AG10803 (cell line): Measurements from ENCODE around the gene FYTTD1.
"Not testable (repeated sequence)": the region's sequence is repeated elsewhere in the genome, so short reads cannot be mapped to it uniquely, and the experiment has no call there.

ENCODE experiments used
- DNase-seq: peaks from one replicate; pipeline ENCODE4 v3.0.0; 2010; ENCODE audit warnings: low read depth
- H3K4me3 ChIP-seq: 2 replicates; pipeline ENCODE4 v1.5.1; 2011; ENCODE audit warnings: mild to moderate bottlenecking, low read length, control low read depth
- TF ChIP-seq, protein P1 (sequence below): conservative IDR thresholded peaks from 2 replicates; pipeline ENCODE4 v1.5.1; 2011; ENCODE audit warnings: mild to moderate bottlenecking, low read length, control low read depth, inconsistent platforms

FYTTD1 gene, protein sequence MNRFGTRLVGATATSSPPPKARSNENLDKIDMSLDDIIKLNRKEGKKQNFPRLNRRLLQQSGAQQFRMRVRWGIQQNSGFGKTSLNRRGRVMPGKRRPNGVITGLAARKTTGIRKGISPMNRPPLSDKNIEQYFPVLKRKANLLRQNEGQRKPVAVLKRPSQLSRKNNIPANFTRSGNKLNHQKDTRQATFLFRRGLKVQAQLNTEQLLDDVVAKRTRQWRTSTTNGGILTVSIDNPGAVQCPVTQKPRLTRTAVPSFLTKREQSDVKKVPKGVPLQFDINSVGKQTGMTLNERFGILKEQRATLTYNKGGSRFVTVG

DNA sequence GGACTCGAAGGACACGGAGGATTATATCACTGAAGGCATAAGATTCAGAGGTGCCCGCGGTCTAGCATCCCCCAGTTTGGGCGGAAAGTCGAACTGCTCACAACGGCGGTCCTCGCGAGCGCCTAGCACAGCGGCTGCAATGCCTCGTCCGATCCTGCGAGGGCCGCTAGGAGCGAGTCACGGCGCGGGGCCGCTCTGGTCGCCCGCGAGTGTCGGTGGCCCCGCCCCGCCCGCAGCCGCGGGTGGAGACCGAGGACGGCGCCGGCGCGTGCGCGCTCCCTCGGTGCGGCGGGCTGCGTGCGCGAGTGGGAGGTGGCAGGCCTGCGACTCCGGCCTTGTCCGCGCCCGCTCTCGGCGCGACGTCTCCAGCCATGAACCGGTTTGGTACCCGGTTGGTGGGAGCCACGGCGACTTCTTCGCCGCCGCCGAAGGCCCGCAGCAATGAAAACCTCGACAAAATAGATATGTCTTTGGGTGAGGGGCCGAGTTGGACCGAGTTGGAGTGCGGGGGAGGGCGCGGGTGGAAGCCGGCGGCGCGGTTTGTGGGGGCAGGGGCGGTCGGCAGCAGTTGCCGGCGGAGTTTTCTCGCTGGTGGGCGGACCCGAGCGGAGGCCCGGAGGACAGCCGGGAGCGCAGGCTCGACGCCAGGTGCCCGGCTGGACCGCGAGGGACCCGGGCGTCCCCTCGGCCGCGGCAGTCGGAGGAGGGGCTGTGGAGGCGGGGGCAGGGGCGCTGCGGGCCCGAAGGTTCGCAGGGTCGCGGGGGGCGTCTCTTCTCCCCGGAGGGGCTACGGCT, at the start of gene FYTTD1:
Gene FYTTD1, plus strand, starts transcription at position 283 of the 795 bp plus-strand sequence. Its CDS starts 89 bp downstream, at position 372.
- peak; percentile 86 for DNase-seq
- H3K4me3 ChIP-seq, result peak within 1 kb of the TSS; percentile 84
- TF ChIP-seq, protein P1, sequence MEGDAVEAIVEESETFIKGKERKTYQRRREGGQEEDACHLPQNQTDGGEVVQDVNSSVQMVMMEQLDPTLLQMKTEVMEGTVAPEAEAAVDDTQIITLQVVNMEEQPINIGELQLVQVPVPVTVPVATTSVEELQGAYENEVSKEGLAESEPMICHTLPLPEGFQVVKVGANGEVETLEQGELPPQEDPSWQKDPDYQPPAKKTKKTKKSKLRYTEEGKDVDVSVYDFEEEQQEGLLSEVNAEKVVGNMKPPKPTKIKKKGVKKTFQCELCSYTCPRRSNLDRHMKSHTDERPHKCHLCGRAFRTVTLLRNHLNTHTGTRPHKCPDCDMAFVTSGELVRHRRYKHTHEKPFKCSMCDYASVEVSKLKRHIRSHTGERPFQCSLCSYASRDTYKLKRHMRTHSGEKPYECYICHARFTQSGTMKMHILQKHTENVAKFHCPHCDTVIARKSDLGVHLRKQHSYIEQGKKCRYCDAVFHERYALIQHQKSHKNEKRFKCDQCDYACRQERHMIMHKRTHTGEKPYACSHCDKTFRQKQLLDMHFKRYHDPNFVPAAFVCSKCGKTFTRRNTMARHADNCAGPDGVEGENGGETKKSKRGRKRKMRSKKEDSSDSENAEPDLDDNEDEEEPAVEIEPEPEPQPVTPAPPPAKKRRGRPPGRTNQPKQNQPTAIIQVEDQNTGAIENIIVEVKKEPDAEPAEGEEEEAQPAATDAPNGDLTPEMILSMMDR, result peak; percentile 34

DNA sequence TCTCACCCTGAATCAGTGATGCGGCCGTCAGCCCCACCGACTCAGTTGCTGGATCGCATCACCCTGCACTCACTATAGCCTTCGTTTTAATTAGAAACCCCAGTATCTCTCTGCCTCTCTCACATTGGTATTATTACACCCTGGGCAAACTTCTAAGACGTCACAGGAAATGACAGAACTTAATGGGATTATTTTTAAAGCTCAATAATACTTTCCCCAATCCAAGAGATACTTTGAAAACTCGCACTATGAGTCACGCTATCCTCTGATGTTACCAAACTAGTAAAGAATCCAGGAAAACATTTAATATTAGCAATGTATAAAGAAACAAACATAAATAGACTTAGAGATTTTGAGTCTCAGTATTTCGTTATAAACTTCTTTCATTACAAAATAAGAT, 49.6 kb upstream of the FYTTD1 start:
- no peak for DNase-seq
- TF ChIP-seq, protein P1, result no peak
- H3K4me3 ChIP-seq, result no peak overlapping the region

DNA sequence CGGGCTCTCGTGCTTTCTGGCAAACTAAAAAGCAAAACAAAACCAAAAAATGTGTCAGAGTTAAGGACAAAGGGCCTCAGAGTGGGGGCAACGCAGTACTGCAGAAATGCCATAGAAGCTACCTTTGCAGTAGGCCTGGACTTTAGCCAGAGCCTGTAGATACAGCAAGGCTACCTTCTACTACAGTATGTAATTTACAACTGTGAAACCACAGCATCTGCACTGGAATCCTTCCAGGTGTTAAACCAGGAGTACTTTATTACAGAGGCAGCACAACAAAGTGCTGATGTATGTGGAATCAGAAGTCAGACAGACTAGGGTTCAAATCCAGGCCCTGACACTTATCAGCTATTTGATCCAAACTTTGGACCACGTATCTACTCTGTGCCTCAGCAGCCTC, 47.8 kb upstream of the FYTTD1 start:
- TF ChIP-seq, protein P1, result no peak
- H3K4me3 ChIP-seq, result no peak overlapping the region
- DNase-seq, result no peak

DNA sequence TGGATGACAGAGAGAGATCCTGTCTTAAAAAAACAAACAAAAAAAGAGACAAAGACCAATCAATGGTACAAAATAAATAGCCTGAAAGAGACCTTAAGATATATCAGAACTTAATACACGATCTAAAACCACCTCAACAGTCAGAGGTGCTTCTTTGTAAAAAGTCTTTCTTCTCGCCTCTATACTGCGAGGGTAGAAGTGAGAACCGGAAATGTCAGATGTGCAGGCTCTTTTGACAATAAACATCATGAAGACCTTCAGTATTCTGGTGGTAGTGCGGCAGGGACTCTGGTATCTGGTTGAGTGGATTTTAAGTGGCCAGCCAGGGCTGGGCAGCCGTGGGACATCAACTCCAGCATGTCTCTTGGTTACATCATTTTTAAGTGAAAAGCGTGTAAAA, 43.0 kb upstream of the FYTTD1 start:
- no peak overlapping the region for H3K4me3 ChIP-seq
- no peak for DNase-seq
- TF ChIP-seq, protein P1, result no peak

DNA sequence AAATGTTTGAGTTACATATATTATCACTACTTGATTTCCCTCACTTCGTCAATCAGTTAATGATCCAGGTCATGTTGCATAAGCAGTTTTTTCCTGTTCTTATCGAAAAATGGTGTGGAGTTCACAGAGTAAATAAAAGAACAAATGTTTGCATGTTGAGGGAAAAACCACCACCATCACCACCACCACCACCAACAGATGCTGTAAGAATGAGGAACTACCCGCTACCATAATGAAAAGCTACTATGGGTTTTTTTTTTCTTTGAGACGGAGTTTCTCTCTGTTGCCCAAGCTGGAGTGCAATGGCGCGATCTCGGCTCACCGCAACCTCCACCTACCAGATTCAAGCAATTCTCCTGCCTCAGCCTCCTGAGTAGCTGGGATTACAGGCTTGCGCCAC, 40.5 kb upstream of the FYTTD1 start:
- no peak overlapping the region for H3K4me3 ChIP-seq
- TF ChIP-seq, protein P1, result no peak
- DNase-seq, result no peak

DNA sequence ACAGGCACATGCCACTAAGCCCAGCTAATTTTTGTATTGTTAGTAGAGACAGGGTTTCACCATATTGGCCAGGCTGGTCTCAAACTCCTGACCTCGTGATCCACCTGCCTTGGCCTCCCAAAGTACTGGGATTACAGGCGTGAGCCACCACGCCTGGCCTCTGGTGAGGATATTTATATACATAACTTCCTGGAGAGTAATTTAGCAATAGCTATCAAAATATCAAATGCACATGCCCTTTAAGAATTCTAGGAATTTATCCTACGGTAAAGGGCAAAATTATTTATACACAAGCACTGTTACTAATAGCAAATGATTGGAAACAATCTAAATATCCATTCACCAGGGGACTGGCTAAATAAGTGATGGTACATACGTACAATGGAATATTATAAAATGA, 38.7 kb upstream of the FYTTD1 start:
- H3K4me3 ChIP-seq, result not testable (repeated sequence)
- peak; percentile 16 for DNase-seq

DNA sequence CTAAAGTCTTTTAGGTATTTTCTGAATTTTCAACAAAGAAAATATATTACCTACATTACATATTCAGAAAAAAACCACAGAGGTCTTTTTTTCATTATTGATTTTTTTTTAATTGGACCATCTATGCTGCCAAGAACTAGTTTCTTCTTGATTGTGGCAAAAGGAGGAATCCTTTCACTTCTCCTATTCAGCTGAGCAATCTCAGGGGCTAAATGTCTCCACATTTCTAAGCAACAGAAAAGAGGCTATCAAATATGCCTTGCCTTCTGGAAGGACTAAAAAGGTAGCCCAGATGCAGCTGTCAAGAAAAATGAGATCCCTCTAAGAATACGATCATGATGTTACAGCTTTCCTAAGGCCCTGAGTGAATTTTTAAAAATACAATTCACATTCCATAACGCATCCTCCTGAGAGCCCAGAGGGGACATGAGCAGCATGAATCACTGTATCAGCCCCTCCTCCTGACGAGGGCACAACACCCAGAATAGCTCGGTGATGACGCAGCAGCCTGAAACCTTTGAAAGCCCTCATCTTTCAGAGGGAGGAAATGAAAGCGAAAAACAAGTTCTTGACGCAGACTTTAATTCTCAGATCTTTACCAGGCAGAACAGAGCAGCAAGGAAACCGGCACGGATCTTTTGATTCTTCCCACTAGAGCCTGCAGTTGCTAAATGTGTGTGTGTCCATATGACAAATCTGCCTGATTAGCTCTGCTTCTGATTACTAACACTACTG, 37.5 kb upstream of the FYTTD1 start:
- peak overlapping the region; percentile 70 for H3K4me3 ChIP-seq
- peak; percentile 95 for DNase-seq

More for the DNA sequence above, 37.5 kb upstream of the FYTTD1 start:
- TF ChIP-seq, protein P1, result no peak
